GM21526 (cell line): ENCODE results near the gene HEPACAM.

Experiments used
- ATAC-seq: cut with Tn5 transposase; IDR thresholded peaks from one replicate; pipeline ENCODE4 v1.9.1; 2021; ENCODE audit warnings: moderate library complexity; ENCODE audit not compliant: unreplicated experiment, low FRiP score

HEPACAM gene

GRCh38 chr11:124902616-124903015 lies 33.2 kb downstream of the HEPACAM start:
- ATAC-seq, result no peak

GRCh38 chr11:124900464-124900863 lies 35.4 kb downstream of the HEPACAM start:
- no peak for ATAC-seq

GRCh38 chr11:124899383-124900145 lies 36.3 kb downstream of the HEPACAM start:
- no peak for ATAC-seq

GRCh38 chr11:124898711-124899110 lies 37.1 kb downstream of the HEPACAM start:
- no peak for ATAC-seq

GRCh38 chr11:124898263-124898680 lies 37.6 kb downstream of the HEPACAM start:
- ATAC-seq, result no peak

GRCh38 chr11:124897674-124898262 lies 38.1 kb downstream of the HEPACAM start, which contains the start of gene ROBO4:
ROBO4 (minus strand) TSS chr11:124897865; CDS start chr11:124897795, 70 bp downstream.
- ATAC-seq, result no peak

GRCh38 chr11:124896821-124897391 lies 38.9 kb downstream of the HEPACAM start:
- no peak for ATAC-seq

GRCh38 chr11:124896071-124896750 lies 39.6 kb downstream of the HEPACAM start:
- ATAC-seq, result no peak

- no peak for ATAC-seq
Measured at GRCh38 chr11:124895471-124895971, 40.3 kb downstream of the HEPACAM start.

- no peak for ATAC-seq
Measured at GRCh38 chr11:124894606-124895430, 41.0 kb downstream of the HEPACAM start.

GRCh38 chr11:124893781-124894401 lies 42.0 kb downstream of the HEPACAM start:
- ATAC-seq, result no peak

GRCh38 chr11:124892750-124893454 lies 42.9 kb downstream of the HEPACAM start:
- ATAC-seq, result no peak

- ATAC-seq, result no peak
Measured at GRCh38 chr11:124892146-124892545, 43.7 kb downstream of the HEPACAM start.

GRCh38 chr11:124891373-124891861 lies 44.4 kb downstream of the HEPACAM start:
- no peak for ATAC-seq

- ATAC-seq, result no peak
Measured at GRCh38 chr11:124890683-124891372, 45.0 kb downstream of the HEPACAM start.

- ATAC-seq, result no peak
Measured at GRCh38 chr11:124890151-124890550, 45.7 kb downstream of the HEPACAM start.

GRCh38 chr11:124889191-124890091 lies 46.4 kb downstream of the HEPACAM start:
- no peak for ATAC-seq
